GM20000 (cell line): ENCODE data around the gene LPGAT1.

Source experiments
- DNase-seq: peaks from one replicate; pipeline ENCODE4 v3.0.0; 2012; ENCODE audit warnings: low spot score
- TF ChIP-seq, protein P1 (sequence below): IDR thresholded peaks from 2 replicates; pipeline ENCODE4 v1.5.1; 2012; ENCODE audit warnings: mild to moderate bottlenecking, control low read depth; ENCODE audit errors: extremely low read depth, missing control alignments

The LPGAT1 gene

DNA sequence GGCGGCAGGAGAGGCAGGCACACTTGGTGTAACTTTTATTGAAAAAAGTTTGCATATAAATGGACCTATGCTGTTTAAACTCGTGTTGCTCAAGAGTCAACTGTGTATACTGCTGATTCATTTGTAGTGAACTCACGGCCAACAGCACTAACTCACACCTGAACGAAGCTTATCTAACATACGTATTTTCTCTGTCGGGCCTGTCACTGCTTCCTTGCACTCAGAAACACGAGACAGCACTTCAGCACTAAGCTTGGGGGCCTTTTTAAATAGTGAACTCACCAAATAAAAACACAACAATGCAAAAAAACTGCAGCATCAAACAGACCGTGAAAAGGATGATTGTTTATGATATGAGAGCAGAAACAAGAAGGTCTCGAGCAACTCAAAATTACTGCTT is 96.2 kb downstream of the LPGAT1 start:
- TF ChIP-seq, protein P1, sequence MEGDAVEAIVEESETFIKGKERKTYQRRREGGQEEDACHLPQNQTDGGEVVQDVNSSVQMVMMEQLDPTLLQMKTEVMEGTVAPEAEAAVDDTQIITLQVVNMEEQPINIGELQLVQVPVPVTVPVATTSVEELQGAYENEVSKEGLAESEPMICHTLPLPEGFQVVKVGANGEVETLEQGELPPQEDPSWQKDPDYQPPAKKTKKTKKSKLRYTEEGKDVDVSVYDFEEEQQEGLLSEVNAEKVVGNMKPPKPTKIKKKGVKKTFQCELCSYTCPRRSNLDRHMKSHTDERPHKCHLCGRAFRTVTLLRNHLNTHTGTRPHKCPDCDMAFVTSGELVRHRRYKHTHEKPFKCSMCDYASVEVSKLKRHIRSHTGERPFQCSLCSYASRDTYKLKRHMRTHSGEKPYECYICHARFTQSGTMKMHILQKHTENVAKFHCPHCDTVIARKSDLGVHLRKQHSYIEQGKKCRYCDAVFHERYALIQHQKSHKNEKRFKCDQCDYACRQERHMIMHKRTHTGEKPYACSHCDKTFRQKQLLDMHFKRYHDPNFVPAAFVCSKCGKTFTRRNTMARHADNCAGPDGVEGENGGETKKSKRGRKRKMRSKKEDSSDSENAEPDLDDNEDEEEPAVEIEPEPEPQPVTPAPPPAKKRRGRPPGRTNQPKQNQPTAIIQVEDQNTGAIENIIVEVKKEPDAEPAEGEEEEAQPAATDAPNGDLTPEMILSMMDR, result no peak
- no peak for DNase-seq

DNA sequence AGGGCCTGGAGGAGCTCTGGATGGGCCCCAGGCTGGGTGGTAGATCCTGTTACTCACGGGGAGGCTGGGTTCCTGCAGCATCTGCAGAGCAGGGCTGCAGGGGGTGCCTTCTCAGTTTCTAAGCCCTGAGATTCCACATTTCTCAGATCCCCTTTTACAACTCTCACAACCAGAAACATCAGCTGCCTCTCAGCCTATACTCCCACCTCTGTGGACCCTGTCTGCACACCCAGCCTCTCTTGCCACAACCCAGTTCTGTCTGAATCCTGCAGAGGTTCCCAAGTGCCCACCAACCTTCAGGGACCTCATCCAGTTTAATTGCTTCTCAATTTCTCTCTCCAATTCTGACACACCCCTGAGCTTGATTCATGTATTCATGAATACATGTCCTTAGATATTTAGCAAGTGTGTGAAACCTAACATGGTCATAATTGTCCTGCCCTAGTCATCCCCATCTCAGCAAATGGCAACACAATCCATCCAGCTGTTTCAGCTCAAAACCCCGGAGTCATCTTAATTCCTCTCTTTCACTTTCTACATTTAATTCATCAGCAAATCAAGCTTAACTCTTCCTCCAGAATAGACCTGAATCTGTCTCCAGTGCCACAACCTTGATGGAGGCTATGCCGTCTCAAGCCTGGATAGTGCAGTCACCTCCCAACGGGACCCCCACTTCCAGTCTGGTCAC is 98.1 kb downstream of the LPGAT1 start:
- TF ChIP-seq, protein P1, result no peak
- DNase-seq, result no peak

DNA sequence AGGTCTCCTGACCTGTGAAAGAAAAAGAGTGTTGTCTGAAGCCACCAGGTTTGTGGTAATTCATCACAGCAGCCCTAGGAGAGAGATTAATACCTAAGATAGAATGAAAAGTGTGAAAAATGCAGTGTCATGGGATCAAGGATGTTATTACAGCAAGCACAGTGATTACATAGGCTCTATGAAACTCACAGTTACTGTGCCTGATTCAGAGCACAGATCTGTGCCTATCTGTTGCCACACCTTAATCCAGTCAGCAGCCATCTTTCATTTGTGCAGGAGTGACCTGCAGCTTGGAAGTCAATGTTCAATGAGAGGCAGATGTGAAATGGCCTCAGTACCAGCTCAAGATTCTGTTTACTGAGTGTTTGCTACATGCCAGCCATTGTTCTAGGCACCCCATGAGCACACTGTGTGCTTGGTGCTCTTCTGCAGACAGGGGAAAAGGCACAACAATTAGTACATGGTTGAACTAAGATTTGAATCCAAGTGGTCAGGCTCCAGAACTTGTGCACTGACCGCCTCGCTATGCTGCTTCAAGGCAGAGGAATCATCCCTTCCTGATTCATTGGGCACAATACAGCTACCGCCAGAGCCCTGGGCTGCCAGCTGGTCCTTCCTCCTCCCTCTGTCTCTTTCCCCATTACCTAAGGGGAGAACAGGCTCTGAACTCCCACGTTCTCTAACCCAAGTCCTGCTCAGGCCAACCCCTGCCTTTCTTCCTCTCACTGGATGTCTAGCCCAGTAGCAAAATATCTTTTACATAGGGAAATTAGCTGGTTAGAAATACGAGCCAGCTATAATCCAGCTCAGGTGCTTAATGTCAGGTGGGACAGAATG is 98.9 kb downstream of the LPGAT1 start:
- DNase-seq, result no peak
- TF ChIP-seq, protein P1, result no peak

DNA sequence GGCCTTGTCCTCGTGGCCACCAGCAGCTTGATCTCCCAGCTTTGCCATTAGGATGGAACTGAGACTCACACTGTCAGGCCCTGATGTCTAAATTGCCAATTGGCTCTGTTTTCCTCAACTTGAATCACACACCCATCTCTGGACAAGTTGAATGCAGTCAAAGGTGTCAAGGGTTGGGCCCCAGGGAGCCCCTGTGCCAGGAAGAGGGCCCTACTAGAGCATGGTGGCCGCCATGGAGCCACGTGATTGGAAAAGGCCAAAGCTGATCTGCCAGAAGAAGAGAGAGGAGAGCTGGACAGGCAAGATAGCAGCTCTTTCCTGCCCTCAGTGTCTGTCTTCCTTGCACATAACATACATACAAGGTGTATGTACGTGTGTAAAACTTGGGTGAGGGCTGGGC is 100.2 kb downstream of the LPGAT1 start:
- TF ChIP-seq, protein P1, result no peak
- no peak for DNase-seq

DNA sequence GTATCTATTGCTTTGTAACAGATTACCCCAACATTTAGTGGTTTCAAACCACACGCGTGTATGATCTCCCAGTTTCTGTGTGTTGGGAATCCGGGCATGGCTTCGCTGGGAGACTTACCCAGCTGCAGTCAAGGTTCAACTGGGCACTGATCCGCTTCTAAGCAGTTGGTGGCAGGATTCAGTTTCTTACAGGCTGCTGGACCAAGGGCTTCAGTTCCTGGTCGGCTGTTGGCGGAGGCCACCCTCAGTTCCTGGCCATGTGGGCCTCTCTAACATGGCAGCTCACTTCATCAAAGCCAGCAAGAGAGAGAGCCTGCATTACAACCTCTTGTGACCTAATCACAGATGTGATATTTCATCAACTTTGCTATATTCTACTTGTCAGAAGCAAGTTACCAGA is 101.3 kb downstream of the LPGAT1 start:
- DNase-seq, result no peak
- TF ChIP-seq, protein P1, result no peak

DNA sequence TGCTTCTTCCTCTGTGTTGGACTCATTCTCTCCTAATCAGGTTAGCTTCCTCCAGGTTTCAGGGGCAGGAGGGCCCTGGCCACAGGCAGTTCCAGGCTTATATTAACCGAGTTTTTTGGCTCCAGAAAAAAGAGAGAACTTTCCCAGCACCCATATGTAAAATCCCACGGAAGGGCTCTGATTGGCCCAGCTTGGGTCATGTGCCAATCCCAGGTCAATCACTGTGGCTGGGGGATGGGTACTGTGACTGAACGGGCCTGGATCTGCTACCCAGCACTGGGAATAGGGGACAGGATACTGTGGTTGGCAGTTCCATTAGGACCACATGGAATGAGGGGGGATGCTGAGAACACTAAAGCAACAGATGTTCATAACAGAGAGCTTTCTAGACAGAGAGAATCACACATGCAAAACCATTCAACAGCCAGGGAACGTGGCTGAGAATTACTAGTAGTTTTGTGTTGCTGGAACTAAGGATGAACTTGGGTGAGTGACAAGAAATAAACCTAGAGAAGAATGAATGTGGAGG is 104.0 kb downstream of the LPGAT1 start:
- TF ChIP-seq, protein P1, result no peak
- DNase-seq, result no peak

- DNase-seq, result no peak
- TF ChIP-seq, protein P1, result no peak
Observed at GRCh38 chr1:211724687-211725196, 105.8 kb downstream of the LPGAT1 start.
